ENCODE data around the gene THUMPD1. TPM values are rescaled to one million over a fixed set of nuclear protein-coding genes. Genes with fewer than 3 reads are reported as not detected.
"Not testable (repeated sequence)": the region's sequence is repeated elsewhere in the genome, so short reads cannot be mapped to it uniquely, and the experiment has no call there.

THUMPD1 gene
- total and polyA plus RNA-seq, 10 of the 15 experiments (the other 5 are each of a cell fraction or from before 2014, with no cell fraction given), result 21.5 to 49.5 (median 36.9) TPM

GRCh38 chr16:20708129-20708528, 33.5 kb downstream of the THUMPD1 start:
- FAIRE-seq (peak; percentile 38), DNase-seq (ENCODE audit: low read depth, low spot score) (peak; percentile 8)
- H3K27ac ChIP-seq (ENCODE audit: control insufficient read depth, insufficient read depth); BruUV-seq (replicated peaks); H3K36me3 ChIP-seq (ENCODE audit: control insufficient read depth in 2 of 2, insufficient read depth in 2 of 2, low read length in 1 of 2); POLR2A ChIA-PET; H3K4me2 ChIP-seq (ENCODE audit: control insufficient read depth, insufficient read depth); RAD21 ChIA-PET (ENCODE audit: unreplicated experiment); H4K20me1 ChIP-seq (ENCODE audit: control insufficient read depth, insufficient read depth); H3K79me2 ChIP-seq (ENCODE audit: control insufficient read depth, insufficient read depth, low read length); SMC1A ChIA-PET (ENCODE audit: uncharacterized antibody, unreplicated experiment); H3K4me1 ChIP-seq (ENCODE audit: control insufficient read depth, insufficient read depth, low read length); H3K9ac ChIP-seq (ENCODE audit: control insufficient read depth, insufficient read depth, low read length); H3K27me3 ChIP-seq (replicated peaks in 1 of 2; ENCODE audit: control insufficient read depth in 2 of 2, insufficient read depth in 2 of 2, low read length in 1 of 2); H2AFZ ChIP-seq (ENCODE audit: control insufficient read depth, low read depth, low read length); ATAC-seq; H3K9me3 ChIP-seq (replicated peaks; ENCODE audit: control insufficient read depth, insufficient read depth, low read length); H3K4me3 ChIP-seq: not testable (repeated sequence)
- 3% methylated on average over 3 of the region's 3 CpGs for WGBS (ENCODE audit: insufficient coverage, insufficient replicate concordance, low lambda C conversion rate, missing lambda C conversion rate)
- TF ChIP-seq CTCF (IDR thresholded peaks at IDR 0.05 in 2 of 3, conservative IDR thresholded peaks at IDR 0.05 in 1 of 3; ENCODE audit: control insufficient read depth in 2 of 3, extremely low read depth in 1 of 3, insufficient read depth in 1 of 3, low read depth in 3 of 3, low read length in 3 of 3) (peak; percentile 14 to 44 (median 37); a peak in 4 of 6 replicates), RAD21 (IDR thresholded peaks at IDR 0.05; ENCODE audit: insufficient read depth, low read depth, low read length) (peak; percentile 64), SMC3 (IDR thresholded peaks at IDR 0.05; ENCODE audit: borderline replicate concordance, low read length) (peak; percentile 24; the same call in 1 of the 2 replicates)
- in situ Hi-C loops (cut with MboI), result loop anchor here (10.0 kb wide), 1 partner anchor 103 kb away; no protein-coding TSS in a partner anchor
- intact Hi-C loops (cut with micrococcal nuclease; ENCODE audit: unreplicated experiment), result loop anchor here (5.0 to 10.0 kb wide), 2 partner anchors 106 to 323 kb away; no protein-coding TSS in a partner anchor
- CTCF ChIA-PET, result interaction anchor here (0.6 to 2.2 kb wide), 6 partner anchors 9 to 1399 kb away, joined by 3 to 11 read pairs (median 4); no protein-coding TSS in a partner anchor

GRCh38 chr16:20707461-20707860, 34.2 kb downstream of the THUMPD1 start:
- Histone ChIP-seq H3K4me3 (no peak overlapping the region), H3K36me3 (ENCODE audit: control insufficient read depth in 2 of 2, insufficient read depth in 2 of 2, low read length in 1 of 2) (no peaks in the 10 kb centered on the region), H3K9ac (ENCODE audit: control insufficient read depth, insufficient read depth, low read length) (no peak overlapping the region), H4K20me1 (ENCODE audit: control insufficient read depth, insufficient read depth) (no peaks in the 10 kb centered on the region), H3K27me3 (replicated peaks in 1 of 2; ENCODE audit: control insufficient read depth in 2 of 2, insufficient read depth in 2 of 2, low read length in 1 of 2) (no peaks in the 10 kb centered on the region), H3K79me2 (ENCODE audit: control insufficient read depth, insufficient read depth, low read length) (no peaks in the 10 kb centered on the region), H3K4me1 (ENCODE audit: control insufficient read depth, insufficient read depth, low read length) (no peaks in the 10 kb centered on the region), H2AFZ (ENCODE audit: control insufficient read depth, low read depth, low read length) (no peak overlapping the region), H3K9me3 (replicated peaks; ENCODE audit: control insufficient read depth, insufficient read depth, low read length) (no peaks in the 10 kb centered on the region), H3K27ac (ENCODE audit: control insufficient read depth, insufficient read depth) (no peak overlapping the region), H3K4me2 (ENCODE audit: control insufficient read depth, insufficient read depth) (no peak overlapping the region)
- DNase-seq (ENCODE audit: low read depth, low spot score), result no peak
- SMC1A ChIA-PET (ENCODE audit: uncharacterized antibody, unreplicated experiment), result no interaction called here
- FAIRE-seq, result peak; percentile 23
- in situ Hi-C loops (cut with MboI) (loop anchor here (10.0 kb wide), 1 partner anchor 103 kb away; no protein-coding TSS in a partner anchor), intact Hi-C loops (cut with micrococcal nuclease; ENCODE audit: unreplicated experiment) (loop anchor here (5.0 to 10.0 kb wide), 2 partner anchors 105 to 323 kb away; no protein-coding TSS in a partner anchor)
- CTCF ChIA-PET, result interaction anchor here (0.6 to 2.2 kb wide), 6 partner anchors 9 to 1399 kb away, joined by 3 to 11 read pairs (median 4); no protein-coding TSS in a partner anchor
- no TSS peak for BruUV-seq (replicated peaks)
- POLR2A ChIA-PET, result no interaction called here
- 0% methylated on average over 2 of the region's 2 CpGs for WGBS (ENCODE audit: insufficient coverage, insufficient replicate concordance, low lambda C conversion rate, missing lambda C conversion rate)
- no peak for ATAC-seq
- TF ChIP-seq USF1 (IDR thresholded peaks at IDR 0.05; ENCODE audit: borderline replicate concordance, extremely low read length, insufficient read depth, low read depth, low read length) (no peak), NR2C1 (IDR thresholded peaks at IDR 0.05) (no peak), CBX3 (IDR thresholded peaks at IDR 0.05; ENCODE audit: borderline replicate concordance, low read depth) (no peak), NFYA (IDR thresholded peaks at IDR 0.05; ENCODE audit: borderline replicate concordance, low read depth, low read length) (no peak), IKZF1 (conservative IDR thresholded peaks at IDR 0.05) (no peak), RUNX3 (IDR thresholded peaks at IDR 0.05; ENCODE audit: low read length) (no peak), MTA2 (IDR thresholded peaks at IDR 0.05; ENCODE audit: low read depth) (no peak), YBX1 (IDR thresholded peaks at IDR 0.05) (no peak), HCFC1 (IDR thresholded peaks at IDR 0.05; ENCODE audit: low read length) (no peak), KLF5 (IDR thresholded peaks at IDR 0.05; ENCODE audit: partially characterized antibody) (no peak)
- RAD21 ChIA-PET (ENCODE audit: unreplicated experiment), result no interaction called here

Measured in GM12878 (cell line).